DMS114 treated with DMSO at 0.1 percent for 48 hours (cell line): ENCODE measurements around the gene RBM23.

Experiments
- DNase-seq: peaks from one replicate; lab custom pipeline; 2025; ENCODE audit not compliant: unreplicated experiment; lab: John Stamatoyannopoulos, UW

RBM23 gene

DNA sequence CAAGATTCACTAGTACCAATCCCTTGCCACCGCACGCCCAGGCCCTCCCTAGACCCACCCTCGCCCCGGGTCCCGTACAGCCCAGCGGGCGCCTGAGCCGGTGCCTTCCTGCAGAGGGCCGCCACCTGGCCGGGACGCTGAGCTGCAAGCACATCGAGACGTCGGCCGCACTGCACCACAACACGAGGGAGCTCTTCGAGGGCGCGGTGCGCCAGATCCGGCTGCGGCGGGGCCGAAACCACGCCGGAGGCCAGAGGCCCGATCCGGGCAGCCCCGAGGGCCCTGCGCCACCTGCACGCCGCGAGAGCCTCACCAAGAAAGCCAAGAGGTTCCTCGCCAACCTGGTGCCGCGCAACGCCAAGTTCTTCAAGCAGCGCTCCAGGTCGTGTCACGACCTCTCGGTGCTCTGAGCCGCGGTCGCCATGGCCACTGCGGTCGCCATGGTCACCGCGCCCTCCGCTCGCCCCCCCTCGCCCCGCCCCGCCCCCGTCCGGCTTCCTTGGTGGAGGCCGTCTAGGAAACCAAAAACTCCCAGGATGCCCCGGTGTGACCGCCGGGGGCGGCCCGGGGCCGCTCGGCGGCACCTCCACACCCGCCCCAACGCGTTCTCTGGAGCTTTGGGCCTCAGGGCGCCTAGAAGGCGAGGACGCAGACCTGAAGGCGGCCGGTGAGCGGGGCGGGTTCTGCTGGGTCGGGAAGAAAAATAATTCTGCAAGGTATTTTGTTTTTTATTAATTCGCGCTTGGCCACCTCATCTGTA is 32.3 kb downstream of the RBM23 start:
- no peak for DNase-seq

DNA sequence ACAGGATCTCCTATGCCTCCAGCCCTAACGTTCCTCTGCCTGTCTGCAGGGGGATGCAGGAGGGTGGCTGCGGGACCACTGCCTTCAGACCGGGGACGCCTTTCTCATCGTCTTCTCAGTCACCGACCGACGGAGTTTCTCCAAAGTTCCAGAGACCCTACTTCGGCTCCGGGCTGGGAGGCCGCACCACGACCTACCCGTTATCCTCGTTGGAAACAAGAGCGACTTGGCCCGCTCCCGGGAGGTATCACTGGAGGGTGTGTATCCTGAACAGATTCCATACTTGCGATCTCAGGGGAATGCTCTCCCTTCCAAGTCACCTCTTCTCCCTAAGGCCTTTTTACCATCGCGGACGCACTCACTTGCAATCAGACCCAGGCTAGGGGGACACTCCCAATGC is 33.0 kb downstream of the RBM23 start:
- no peak for DNase-seq

DNA sequence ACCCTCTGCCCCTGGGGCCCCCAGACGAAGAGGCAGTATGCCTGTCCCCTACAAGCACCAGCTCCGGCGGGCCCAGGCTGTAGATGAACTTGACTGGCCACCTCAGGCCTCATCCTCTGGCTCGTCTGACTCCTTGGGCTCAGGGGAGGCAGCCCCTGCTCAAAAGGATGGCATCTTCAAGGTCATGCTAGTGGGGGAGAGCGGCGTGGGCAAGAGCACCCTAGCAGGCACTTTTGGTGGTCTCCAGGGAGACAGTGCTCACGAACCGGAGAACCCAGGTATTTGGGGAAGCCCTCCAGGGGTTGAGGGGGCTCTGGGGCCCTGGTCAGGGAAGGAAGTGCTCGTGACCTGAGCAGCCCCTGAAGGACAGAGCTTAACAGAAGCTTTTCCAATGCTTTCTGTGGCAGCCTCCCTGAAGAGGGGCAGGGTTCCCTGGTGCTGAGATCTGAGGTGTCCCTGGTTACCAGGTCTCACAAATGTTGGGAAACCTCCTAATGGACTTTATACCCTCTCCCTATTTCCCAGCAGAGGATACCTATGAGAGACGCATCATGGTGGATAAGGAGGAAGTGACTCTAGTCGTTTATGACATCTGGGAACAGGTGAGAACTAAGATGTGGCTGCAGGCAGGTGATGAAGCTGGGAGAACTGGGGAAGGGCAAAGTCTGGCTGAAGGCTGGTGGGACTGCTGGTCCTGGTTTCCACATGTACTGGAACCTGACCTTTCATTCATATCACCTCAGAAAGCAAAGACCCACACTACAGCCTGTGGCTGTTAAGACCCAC is 34.0 kb downstream of the RBM23 start:
- no peak for DNase-seq

DNA sequence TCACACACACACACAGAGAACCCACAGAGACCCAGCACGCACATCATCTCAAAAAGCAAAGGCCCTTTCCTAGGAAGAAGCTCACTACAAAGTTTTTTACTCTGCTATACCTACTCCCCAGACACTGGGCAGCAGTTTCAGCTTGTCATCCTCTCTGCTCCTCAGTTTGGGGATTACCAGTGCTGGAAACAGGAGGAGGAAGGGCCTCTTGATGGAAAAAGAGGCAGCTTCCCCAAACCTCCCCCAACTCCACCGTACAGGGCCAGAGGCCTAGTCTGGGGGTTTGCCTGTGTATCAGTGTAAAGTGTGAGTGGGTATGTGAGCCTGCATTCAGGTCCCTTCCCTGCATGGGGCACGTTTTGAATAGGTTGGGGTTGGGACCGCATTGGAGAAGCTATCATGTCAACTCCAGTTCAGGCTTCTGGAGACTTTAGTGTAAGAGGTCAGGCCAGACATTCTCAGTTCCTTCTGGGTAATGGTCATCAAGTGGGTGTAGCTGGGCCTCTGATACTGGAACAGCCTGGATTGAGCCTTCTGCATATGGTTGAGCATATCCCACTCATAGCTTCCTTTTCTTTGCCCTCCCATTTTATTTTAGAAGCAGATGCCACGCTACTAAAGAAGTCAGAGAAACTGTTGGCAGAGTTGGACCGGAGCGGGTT is 34.7 kb downstream of the RBM23 start:
- no peak for DNase-seq

DNA sequence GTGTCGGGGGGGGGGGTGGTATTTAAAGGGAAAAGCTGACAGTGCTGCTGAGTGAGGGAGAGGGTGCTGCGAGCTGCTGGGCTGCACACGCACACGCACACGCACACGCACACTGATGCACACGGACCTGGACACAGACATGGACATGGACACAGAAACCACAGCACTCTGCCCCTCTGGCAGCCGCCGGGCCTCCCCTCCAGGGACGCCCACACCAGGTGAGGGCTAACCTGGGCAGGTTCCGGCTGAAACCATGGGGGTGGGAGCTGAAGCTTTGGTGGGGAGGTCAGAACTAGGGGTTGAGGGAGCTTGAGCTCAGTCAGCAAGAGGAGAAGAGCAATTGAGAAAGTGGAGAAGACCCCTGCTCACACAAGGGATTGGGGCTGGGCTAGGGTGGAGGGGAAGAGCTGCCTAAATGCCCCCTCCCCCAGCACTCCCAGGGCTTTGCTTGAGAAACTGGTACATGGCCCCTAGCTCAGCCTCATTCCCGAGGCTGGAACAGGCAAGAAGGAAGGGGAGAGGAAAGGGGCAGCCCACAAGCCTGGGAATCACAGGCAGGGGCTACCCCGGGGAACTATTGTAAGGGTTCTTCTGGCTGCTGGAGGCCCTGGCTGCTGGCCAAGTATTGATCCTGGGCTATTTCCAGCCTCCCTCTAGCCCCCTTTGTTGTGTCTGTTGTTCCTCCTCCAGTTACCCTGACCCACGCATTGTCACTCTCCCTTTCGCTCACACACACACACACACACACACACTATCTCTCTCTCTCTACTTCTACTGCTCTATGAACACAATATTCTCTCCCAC is 35.6 kb downstream of the RBM23 start, which contains the start of gene REM2:
Gene REM2 (plus strand): TSS at position 50 of the 804 bp plus-strand sequence. CDS start 66 bp downstream, at position 116.
- DNase-seq, result no peak

DNA sequence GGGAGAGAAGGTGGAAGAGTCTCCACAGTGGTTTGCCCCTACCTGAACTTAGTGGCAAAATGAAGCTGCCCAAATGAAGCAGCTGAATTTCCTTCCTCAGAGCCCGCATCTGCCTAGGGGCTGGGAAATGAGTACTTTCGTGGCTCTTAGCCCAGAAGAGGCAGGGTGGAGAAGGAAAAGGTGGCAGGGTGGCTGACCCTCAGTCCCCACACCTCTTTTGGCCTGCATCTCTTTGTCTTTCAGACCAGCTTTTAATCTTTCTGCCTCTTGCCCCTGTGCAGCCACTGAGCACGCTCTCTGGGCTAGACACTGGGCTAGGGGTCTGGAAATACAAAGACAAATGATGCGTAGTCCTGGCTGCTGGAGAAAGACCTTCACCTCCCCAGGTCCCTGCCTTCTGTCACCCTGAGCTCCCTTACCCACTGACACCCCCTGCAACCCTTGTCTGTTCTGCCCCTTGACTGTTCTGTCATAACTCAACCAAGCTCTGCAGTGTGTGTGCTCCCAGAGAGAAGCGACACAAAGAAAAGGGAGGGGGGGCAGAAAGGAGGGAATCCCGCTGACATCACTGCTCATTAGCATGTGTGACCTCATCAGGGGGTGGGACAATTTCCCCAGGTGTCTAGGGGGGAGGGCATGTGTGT is 36.3 kb downstream of the RBM23 start:
- DNase-seq, result no peak

DNA sequence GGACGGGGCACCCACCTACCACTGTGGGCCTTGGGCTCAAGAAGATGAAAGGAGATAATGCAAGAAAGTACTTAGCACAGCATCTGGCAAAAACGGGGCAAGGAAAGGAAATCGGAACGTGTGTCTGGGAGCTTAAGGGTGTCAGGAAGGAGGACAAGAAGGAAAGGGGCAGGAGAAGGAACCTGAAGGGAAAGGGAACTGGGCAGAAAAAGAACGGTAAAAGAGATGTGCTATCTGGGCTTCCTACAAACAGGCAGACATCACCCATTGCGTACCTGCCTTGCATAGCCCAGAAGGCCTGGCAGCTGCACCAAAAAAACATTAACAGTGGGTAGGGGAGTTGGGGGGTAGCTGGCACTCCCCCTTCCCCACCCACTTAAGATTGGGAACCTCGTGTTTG is 36.9 kb downstream of the RBM23 start:
- no peak for DNase-seq

DNA sequence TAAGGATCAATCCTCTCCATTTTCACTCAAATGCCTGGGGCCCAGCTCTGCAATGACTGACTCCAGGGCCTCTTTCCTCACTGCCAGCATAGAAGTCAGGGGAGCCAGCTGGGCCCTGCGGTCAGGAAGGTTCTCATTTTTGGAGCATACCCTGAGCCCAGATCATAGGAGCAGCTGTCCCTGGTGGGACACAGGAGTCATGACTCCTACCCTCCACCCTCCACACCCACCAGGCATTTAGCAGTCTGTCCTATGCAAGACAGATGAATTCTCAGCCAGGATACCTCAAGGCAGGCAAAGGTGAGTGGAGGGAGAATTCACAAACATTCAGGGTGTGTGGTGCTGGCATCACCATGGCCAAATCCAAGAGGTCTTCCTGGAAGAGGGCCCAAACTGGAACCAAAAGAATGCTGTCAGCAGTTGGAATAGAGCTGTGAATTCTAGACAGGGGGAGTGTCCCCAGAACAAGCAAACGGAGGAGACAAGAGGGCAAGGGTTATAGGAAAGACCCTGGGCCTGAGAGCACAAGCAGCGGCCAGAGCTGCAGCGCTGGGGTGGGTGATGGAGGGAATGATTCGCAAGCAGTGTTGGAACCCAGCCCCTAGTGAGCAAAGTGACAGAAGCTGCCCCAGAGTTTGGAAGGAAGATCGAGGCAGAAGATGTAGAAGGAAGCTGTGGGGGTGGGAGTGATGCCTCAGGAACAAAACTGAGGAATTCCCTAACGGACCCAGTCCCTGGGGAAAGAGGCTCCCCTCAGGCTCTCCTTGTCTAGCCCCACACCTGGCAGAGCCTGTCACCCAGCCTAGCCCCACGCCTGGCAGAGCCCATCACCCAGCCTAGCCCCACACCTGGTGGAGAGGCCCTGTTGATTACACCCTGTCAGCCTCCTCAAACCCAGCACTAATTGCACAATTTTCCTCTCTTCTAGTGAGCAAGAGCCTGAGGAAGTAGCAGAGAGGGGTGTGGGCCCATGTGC is 40.4 kb downstream of the RBM23 start:
- DNase-seq, result no peak

DNA sequence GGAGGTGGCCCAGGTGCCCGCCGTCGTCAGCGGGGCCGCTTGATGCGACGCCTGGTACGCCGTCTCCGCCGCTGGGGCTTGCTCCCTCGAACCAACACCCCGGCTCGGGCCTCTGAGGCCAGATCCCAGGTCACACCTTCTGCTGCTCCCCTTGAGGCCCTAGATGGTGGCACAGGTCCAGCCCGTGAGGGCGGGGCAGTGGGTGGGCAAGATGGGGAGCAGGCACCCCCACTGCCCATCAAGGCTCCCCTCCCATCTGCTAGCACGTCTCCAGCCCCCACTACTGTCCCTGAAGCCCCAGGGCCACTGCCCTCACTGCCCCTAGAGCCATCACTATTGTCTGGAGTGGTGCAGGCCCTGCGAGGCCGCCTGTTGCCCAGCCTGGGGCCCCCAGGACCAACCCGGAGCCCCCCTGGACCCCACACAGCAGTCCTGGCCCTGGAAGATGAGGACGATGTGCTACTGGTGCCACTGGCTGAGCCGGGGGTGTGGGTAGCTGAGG is 41.9 kb downstream of the RBM23 start:
- no peak for DNase-seq

DNA sequence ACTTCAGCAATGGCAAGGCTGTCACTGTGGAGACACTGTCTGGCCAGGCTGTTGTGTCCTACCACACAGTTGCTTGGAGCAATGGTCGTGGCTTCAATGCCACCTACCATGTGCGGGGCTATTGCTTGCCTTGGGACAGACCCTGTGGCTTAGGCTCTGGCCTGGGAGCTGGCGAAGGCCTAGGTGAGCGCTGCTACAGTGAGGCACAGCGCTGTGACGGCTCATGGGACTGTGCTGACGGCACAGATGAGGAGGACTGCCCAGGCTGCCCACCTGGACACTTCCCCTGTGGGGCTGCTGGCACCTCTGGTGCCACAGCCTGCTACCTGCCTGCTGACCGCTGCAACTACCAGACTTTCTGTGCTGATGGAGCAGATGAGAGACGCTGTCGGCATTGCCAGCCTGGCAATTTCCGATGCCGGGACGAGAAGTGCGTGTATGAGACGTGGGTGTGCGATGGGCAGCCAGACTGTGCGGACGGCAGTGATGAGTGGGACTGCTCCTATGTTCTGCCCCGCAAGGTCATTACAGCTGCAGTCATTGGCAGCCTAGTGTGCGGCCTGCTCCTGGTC is 43.1 kb downstream of the RBM23 start:
- DNase-seq, result no peak

DNA sequence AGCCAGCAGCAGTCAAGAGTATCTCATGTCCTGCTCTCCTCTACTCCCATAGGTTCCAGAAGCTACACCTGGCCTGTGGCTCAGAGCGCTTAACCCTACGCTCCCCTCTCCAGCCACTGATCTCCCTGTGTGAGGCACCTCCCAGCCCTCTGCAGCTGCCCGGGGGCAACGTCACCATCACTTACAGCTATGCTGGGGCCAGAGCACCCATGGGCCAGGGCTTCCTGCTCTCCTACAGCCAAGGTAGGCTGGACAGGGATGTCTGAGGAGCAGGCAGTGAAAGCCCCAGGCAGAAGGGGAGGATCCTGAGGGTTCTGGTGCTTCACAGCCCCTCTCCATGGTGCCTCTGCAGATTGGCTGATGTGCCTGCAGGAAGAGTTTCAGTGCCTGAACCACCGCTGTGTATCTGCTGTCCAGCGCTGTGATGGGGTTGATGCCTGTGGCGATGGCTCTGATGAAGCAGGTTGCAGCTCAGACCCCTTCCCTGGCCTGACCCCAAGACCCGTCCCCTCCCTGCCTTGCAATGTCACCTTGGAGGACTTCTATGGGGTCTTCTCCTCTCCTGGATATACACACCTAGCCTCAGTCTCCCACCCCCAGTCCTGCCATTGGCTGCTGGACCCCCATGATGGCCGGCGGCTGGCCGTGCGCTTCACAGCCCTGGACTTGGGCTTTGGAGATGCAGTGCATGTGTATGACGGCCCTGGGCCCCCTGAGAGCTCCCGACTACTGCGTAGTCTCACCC is 43.8 kb downstream of the RBM23 start:
- DNase-seq, result no peak

DNA sequence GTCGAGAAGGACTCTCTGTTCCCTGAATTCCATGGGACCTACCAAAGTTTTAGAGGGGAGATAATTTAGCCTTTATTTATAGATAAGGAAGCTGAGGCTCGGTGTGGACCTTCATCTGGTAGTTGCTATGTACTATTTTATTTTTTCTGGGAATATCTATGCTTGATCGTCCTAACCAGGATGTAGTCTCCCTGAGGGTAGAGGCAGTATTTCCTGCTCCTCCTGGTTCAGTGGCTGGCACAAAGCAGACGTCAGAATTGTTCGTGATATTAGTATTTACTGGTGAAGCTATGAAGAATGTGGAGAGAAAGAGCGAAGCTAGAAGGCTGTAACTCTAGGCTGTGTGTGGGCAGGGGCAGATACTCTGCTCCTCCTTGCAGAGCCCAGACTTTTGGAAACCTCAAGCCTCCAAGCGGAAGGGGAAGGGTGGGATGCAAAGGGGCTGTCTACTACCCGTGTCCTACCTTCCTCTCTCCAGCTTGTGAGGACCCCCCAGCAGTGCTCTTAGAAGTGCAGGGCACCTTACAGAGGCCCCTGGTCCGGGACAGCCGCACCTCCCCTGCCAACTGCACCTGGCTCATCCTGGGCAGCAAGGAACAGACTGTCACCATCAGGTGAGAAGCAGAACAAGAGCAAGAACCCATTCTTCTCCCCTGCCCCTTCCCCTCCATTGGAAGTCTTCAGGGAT is 46.0 kb downstream of the RBM23 start:
- no peak for DNase-seq

DNA sequence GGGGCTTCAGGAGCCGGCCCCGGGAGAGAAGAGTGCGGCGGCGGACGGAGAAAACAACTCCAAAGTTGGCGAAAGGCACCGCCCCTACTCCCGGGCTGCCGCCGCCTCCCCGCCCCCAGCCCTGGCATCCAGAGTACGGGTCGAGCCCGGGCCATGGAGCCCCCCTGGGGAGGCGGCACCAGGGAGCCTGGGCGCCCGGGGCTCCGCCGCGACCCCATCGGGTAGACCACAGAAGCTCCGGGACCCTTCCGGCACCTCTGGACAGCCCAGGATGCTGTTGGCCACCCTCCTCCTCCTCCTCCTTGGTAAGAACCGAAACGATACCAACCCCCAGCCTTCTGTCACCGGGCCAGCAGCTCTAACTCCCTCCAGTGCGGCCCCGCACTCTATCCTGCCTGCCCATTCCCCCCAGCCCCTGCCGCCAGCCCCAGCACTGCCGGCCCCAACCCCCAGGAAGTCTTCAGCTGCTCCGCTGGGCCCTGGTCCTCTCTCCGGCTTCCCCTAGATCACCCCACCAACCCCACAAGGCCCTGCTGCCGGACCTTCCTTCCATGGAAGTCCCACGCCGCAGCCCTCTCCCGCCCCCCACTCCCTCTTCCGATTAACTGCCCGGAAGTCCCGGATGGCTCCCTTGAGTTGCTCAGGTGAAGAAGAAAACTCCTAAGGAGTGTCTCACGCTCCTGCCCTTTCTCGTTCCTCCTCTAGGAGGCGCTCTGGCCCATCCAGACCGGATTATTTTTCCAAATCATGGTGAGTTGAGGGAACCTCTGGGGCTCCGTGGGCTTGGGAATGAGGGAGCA is 46.7 kb downstream of the RBM23 start:
- DNase-seq, result peak; percentile 35

DNA sequence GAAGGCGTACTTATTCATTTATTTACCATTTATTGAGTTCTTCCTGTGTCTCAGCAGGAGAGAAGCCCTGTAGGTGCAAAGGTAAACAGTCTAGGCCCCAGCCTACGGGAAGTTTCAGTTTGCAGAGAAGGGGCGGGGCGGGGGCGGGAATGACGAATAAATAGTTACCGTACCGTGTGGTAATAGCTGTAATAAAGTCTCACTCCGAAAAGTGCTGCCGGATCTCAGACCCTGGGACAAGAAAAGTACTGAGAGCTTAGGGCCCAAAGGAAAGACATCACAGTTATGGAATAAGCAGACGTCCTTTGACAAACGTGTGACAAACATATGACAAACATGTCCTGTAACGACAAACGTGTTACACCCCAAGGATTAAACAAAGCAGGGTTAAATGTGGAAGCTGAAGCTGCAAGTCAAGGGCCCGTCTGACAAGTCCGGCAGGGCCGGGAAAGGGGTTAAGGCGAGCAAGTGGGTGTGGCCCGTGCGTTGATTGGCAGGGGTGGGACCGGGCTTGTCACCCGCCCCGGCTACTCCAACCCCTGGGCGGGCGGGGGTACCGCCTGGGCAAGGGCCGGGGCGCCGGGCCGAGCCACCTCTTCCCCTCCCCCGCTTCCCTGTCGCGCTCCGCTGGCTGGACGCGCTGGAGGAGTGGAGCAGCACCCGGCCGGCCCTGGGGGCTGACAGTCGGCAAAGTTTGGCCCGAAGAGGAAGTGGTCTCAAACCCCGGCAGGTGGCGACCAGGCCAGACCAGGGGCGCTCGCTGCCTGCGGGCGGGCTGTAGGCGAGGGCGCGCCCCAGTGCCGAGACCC is 47.5 kb downstream of the RBM23 start, which contains the start of gene LRP10:
Gene LRP10 (plus strand): TSS at position 517 of the 809 bp plus-strand sequence. CDS start 564 bp downstream, outside the sequence.
- DNase-seq, result peak; percentile 62

DNA sequence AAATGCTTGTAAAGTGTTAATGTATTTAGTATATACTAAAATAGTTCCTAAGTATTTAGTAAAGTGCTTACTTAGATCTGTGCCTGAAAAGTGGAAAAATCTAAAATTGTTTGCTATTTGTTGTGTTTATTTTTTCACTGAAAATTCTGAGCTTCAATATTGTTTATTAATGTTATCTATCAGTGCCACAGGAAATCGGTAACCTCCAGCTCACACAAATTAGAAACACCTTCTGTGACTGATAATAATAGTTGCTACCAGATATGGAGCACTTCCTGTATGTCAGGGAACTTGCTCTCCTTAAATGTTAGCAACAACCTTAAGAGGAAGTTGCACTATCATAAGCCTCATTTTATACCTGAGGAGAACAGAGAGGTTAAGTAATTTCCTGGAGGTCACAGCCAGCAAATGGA is 48.1 kb downstream of the RBM23 start:
- DNase-seq, result no peak

DNA sequence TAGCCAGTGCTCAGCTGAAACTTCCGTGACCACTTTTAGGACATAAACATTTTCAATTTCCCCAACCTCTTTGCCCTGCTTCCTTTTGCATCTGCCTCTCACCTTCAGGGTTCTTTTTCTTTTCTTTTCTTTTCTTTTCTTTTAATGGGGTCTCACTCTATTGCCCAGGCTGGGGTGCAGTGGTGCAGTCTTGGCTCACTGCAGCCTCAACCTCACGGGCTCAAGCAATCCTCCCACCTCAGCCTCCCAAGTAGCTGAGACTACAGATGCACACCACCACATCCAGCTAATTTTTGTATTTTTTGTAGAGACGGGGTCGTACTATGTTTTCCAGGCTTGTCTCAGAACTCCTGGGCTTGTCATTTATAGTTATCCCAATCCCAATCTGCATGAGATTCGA is 52.1 kb downstream of the RBM23 start:
- no peak for DNase-seq
